HepG2 (cell line): Measurements from ENCODE around the gene RAB34. TPM values are rescaled to one million over a fixed set of nuclear protein-coding genes. Genes with fewer than 3 reads are reported as not detected.
A peak's percentile ranks its signal among the peaks of the same experiment; 100 is the strongest.

Source experiments
- FOXK2 ChIP-seq: fragments of 450-650 bp; IDR thresholded peaks from 2 replicates; pipeline ENCODE4 v1.6.1; 2016
- IRF2 ChIP-seq: IDR thresholded peaks from 2 replicates; pipeline ENCODE4 v1.6.1; 2018; ENCODE audit warnings: missing genetic modification reagents, missing compliant biosample characterization
- KDM5B ChIP-seq: sonication (generic); formaldehyde crosslinking; IDR thresholded peaks from 2 replicates; pipeline ENCODE4 v1.4.0; 2020; ENCODE audit warnings: missing genetic modification reagents, mild to moderate bottlenecking, borderline replicate concordance
- MIER3 ChIP-seq: IDR thresholded peaks from 2 replicates; pipeline ENCODE4 v1.6.1; 2016; ENCODE audit warnings: missing compliant biosample characterization, borderline replicate concordance
- MXD4 ChIP-seq: IDR thresholded peaks from 2 replicates; pipeline ENCODE4 v1.6.1; 2016; ENCODE audit warnings: mild to moderate bottlenecking, missing biosample characterization, missing genetic modification reagents
- PHF8 ChIP-seq: sonication (generic); formaldehyde crosslinking; IDR thresholded peaks from 2 replicates; pipeline ENCODE4 v1.5.0; 2020; ENCODE audit warnings: missing genetic modification reagents
- REL ChIP-seq: sonication (generic); formaldehyde crosslinking; conservative IDR thresholded peaks from 2 replicates; pipeline ENCODE4 v1.8.0; 2022; ENCODE audit warnings: mild to moderate bottlenecking, missing genetic modification reagents, moderate library complexity
- SMAD3 ChIP-seq: sonication (generic); formaldehyde crosslinking; IDR thresholded peaks from 2 replicates; pipeline ENCODE4 v1.4.0; 2020; ENCODE audit warnings: missing genetic modification reagents
- TCF7L2 ChIP-seq: IDR thresholded peaks from 2 replicates; pipeline ENCODE4 v1.6.1; 2011; ENCODE audit warnings: mild to moderate bottlenecking, low read depth, low read length, moderate library complexity
- ZKSCAN8 ChIP-seq: IDR thresholded peaks from 2 replicates; pipeline ENCODE4 v1.6.1; 2016; ENCODE audit warnings: borderline replicate concordance, missing genetic modification reagents, missing compliant biosample characterization
- ZMAT3 ChIP-seq: sonication (generic); formaldehyde crosslinking; conservative IDR thresholded peaks from 2 replicates; pipeline ENCODE4 v1.7.0; 2021; ENCODE audit warnings: missing genetic modification reagents
- ZNF329 ChIP-seq: sonication (generic); formaldehyde crosslinking; IDR thresholded peaks from 2 replicates; pipeline ENCODE4 v1.9.0; 2021; ENCODE audit warnings: low read depth, mild to moderate bottlenecking, missing genetic modification reagents
- ZNF562 ChIP-seq: sonication (generic); formaldehyde crosslinking; IDR thresholded peaks from 2 replicates; pipeline ENCODE4 v1.8.0; 2022; ENCODE audit warnings: missing genetic modification reagents, borderline replicate concordance
- ZNF766 ChIP-seq: sonication (generic); formaldehyde crosslinking; IDR thresholded peaks from 2 replicates; pipeline ENCODE4 v1.5.0; 2020; ENCODE audit warnings: missing genetic modification reagents, borderline replicate concordance
- ZNF850 ChIP-seq: sonication (generic); formaldehyde crosslinking; conservative IDR thresholded peaks from 2 replicates; pipeline ENCODE4 v1.9.0; 2021; ENCODE audit warnings: mild to moderate bottlenecking, missing genetic modification reagents
- ZNF883 ChIP-seq: sonication (generic); formaldehyde crosslinking; IDR thresholded peaks from 2 replicates; pipeline ENCODE4 v1.5.1; 2020; ENCODE audit warnings: mild to moderate bottlenecking, missing genetic modification reagents; ENCODE audit errors: not compliant biosample characterization
- polyA plus RNA-seq, 8 experiments: library from polyadenylated mRNA; depleted of rRNA in 3 of 8; stranded (reverse) in 7 of 8; unstranded in 1 of 8; fragments of >200 nt; fragmentation: Illumina TruSeq in 4 of 8; extraction: Trizol in 4 of 8; gene quantifications; 2 replicates each; pipeline versions ENCODE4 v1.2.1 to v1.2.3, GENCODE V29; 2011 to 2016; ENCODE audit warnings: low read depth in 4 of 8, missing spikeins in 1 of 8, mixed read lengths in 1 of 8; ENCODE audit not compliant: insufficient read depth in 1 of 8
- total RNA-seq, 5 experiments: library from RNA; depleted of rRNA; stranded (reverse); fragments of >200 nt; fragmentation: Illumina TruSeq; extraction: Trizol; gene quantifications; 2 replicates each; pipeline ENCODE4 v1.2.3, GENCODE V29; 2016; ENCODE audit warnings: low read depth in 1 of 5
- TF ChIP-seq, protein P1 (sequence below): sonication (generic); formaldehyde crosslinking; IDR thresholded peaks from 2 replicates; pipeline ENCODE4 v1.4.0; 2020; ENCODE audit warnings: mild to moderate bottlenecking, low read depth, missing genetic modification reagents
- TF ChIP-seq, protein P2 (sequence below): sonication (generic); formaldehyde crosslinking; IDR thresholded peaks from 2 replicates; pipeline ENCODE4 v1.8.0; 2022; ENCODE audit warnings: mild to moderate bottlenecking, missing genetic modification reagents, moderate library complexity
- TF ChIP-seq, protein P3 (sequence below): sonication (generic); formaldehyde crosslinking; IDR thresholded peaks from 2 replicates; pipeline ENCODE4 v1.8.0; 2022; ENCODE audit warnings: mild to moderate bottlenecking, missing genetic modification reagents, moderate library complexity
- TF ChIP-seq, protein P4 (sequence below): sonication (generic); formaldehyde crosslinking; IDR thresholded peaks from 2 replicates; pipeline ENCODE4 v1.5.1; 2020; ENCODE audit warnings: mild to moderate bottlenecking, missing genetic modification reagents, moderate library complexity

The RAB34 gene
- total and polyA plus RNA-seq, 2 of the 13 experiments (the other 11 are each of a cell fraction or from before 2014, with no cell fraction given), result 0.49 TPM; not detected in 1

DNA sequence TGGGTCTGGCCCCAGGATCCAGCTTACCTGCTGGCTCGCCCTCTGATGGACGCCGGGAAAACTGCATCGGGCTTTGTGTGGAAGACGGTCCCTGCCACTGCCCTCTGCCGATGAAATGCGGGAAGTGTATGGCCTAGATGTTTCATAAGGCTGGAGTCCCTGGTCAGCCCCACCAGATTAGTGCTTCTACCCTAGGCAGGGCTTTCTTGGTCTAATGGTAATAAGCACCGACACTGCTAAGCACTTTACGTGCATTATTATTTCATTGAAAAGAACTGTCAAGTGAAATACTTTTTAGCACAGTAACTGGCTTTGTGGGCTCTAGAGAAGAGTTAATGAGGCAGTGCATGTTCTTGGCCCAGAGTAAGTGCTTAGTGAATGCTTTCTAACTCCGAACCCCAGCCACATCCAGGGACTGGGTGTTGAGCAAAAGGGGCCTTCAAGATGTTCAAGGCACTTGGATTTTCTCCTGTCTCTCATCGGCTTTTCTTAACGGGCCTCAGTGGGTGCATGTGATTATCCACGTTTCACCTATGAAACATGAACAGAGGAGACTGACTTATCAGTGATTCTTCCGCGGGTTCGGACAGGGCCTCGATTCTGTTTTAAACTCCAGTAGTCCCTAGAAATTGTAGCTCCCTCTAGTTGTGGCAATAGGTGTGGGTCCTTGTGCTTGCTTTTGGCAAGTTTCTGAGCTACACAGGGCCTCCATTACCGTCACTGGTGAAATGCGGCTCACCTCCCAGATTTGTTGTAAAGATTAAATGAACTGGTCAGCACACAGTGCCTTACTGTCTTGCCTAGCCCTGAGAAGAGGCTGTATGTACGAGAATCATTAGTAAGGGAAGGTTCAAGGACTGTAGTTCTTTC, 32.7 kb upstream of the RAB34 start (continued):
- TF ChIP-seq PHF8 (no peak), ZNF329 (CRISPR knock-in tag) (no peak), ZNF850 (CRISPR knock-in tag) (no peak), ZNF562 (CRISPR knock-in tag) (no peak), IRF2 (CRISPR knock-in tag) (peak; percentile 60), SMAD3 (CRISPR knock-in tag) (peak; percentile 82; the same call in 1 of the 2 replicates), REL (CRISPR knock-in tag) (no peak), ZMAT3 (CRISPR knock-in tag) (no peak), ZNF883 (no peak), MIER3 (CRISPR knock-in tag) (peak; percentile 59; the same call in 1 of the 2 replicates), MXD4 (CRISPR knock-in tag) (0 out of 2 replicates have a peak, but pooled peaks have one; percentile 46), FOXK2 (no peak), TCF7L2 (no peak), KDM5B (CRISPR knock-in tag) (peak; percentile 59; the same call in 1 of the 2 replicates), ZNF766 (CRISPR knock-in tag) (no peak), ZKSCAN8 (CRISPR knock-in tag) (0 out of 2 replicates have a peak, but pooled peaks have one; percentile 25)
- TF ChIP-seq, protein P1, sequence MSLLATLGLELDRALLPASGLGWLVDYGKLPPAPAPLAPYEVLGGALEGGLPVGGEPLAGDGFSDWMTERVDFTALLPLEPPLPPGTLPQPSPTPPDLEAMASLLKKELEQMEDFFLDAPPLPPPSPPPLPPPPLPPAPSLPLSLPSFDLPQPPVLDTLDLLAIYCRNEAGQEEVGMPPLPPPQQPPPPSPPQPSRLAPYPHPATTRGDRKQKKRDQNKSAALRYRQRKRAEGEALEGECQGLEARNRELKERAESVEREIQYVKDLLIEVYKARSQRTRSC (CRISPR knock-in tag), result no peak
- TF ChIP-seq, protein P2, sequence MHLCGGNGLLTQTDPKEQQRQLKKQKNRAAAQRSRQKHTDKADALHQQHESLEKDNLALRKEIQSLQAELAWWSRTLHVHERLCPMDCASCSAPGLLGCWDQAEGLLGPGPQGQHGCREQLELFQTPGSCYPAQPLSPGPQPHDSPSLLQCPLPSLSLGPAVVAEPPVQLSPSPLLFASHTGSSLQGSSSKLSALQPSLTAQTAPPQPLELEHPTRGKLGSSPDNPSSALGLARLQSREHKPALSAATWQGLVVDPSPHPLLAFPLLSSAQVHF (CRISPR knock-in tag), result no peak
- TF ChIP-seq, protein P3, sequence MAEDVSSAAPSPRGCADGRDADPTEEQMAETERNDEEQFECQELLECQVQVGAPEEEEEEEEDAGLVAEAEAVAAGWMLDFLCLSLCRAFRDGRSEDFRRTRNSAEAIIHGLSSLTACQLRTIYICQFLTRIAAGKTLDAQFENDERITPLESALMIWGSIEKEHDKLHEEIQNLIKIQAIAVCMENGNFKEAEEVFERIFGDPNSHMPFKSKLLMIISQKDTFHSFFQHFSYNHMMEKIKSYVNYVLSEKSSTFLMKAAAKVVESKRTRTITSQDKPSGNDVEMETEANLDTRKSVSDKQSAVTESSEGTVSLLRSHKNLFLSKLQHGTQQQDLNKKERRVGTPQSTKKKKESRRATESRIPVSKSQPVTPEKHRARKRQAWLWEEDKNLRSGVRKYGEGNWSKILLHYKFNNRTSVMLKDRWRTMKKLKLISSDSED (CRISPR knock-in tag), result no peak
- TF ChIP-seq, protein P4, sequence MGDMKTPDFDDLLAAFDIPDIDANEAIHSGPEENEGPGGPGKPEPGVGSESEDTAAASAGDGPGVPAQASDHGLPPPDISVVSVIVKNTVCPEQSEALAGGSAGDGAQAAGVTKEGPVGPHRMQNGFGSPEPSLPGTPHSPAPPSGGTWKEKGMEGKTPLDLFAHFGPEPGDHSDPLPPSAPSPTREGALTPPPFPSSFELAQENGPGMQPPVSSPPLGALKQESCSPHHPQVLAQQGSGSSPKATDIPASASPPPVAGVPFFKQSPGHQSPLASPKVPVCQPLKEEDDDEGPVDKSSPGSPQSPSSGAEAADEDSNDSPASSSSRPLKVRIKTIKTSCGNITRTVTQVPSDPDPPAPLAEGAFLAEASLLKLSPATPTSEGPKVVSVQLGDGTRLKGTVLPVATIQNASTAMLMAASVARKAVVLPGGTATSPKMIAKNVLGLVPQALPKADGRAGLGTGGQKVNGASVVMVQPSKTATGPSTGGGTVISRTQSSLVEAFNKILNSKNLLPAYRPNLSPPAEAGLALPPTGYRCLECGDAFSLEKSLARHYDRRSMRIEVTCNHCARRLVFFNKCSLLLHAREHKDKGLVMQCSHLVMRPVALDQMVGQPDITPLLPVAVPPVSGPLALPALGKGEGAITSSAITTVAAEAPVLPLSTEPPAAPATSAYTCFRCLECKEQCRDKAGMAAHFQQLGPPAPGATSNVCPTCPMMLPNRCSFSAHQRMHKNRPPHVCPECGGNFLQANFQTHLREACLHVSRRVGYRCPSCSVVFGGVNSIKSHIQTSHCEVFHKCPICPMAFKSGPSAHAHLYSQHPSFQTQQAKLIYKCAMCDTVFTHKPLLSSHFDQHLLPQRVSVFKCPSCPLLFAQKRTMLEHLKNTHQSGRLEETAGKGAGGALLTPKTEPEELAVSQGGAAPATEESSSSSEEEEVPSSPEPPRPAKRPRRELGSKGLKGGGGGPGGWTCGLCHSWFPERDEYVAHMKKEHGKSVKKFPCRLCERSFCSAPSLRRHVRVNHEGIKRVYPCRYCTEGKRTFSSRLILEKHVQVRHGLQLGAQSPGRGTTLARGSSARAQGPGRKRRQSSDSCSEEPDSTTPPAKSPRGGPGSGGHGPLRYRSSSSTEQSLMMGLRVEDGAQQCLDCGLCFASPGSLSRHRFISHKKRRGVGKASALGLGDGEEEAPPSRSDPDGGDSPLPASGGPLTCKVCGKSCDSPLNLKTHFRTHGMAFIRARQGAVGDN (CRISPR knock-in tag), result peak; percentile 68
